BJ (cell line): ENCODE data around the gene TTLL10. TPM values are rescaled to one million over a fixed set of nuclear protein-coding genes. Genes with fewer than 3 reads are reported as not detected.
"Not testable (repeated sequence)": the region's sequence is repeated elsewhere in the genome, so short reads cannot be mapped to it uniquely, and the experiment has no call there.

Experiments used
- CTCF ChIA-PET: fragments of 350-600 bp; formaldehyde crosslinking; extraction: SDS; loops from one replicate; lab custom pipeline; 2021; ENCODE audit warnings: antibody characterized with exemption, inconsistent platforms; lab: Yijun Ruan, JAX
- POLR2A ChIA-PET: fragments of 300-600 bp; sonication (Branson Sonifier 250); formaldehyde crosslinking; extraction: SDS; loops from one replicate; lab custom pipeline; 2021; ENCODE audit warnings: antibody characterized with exemption; lab: Charles Lee
- DNase-seq: peaks from one replicate; pipeline ENCODE4 v3.0.0-alpha.2; 2011; ENCODE audit warnings: low read depth
- H3K27me3 ChIP-seq: 2 replicates; pipeline ENCODE4 v1.6.0; 2011; ENCODE audit warnings: low read length; ENCODE audit not compliant: control insufficient read depth, insufficient read depth
- H3K36me3 ChIP-seq: 2 replicates; pipeline ENCODE4 v1.5.1; 2011; ENCODE audit warnings: low read length; ENCODE audit not compliant: control insufficient read depth, insufficient read depth
- H3K4me3 ChIP-seq: 2 replicates; pipeline ENCODE4 v1.5.1; 2011; ENCODE audit warnings: low read depth, mild to moderate bottlenecking, control low read depth, low read length
- CTCF ChIP-seq: IDR thresholded peaks from 2 replicates; pipeline ENCODE4 v1.5.1; 2011; ENCODE audit warnings: low read depth, mild to moderate bottlenecking, control low read depth, inconsistent platforms, low read length, moderate library complexity; ENCODE audit not compliant: insufficient read depth
- polyA plus RNA-seq: library from polyadenylated mRNA; depleted of rRNA; stranded (reverse); fragments of >200 nt; gene quantifications from 2 replicates; pipeline ENCODE4 v1.2.3, GENCODE V29; 2011

The TTLL10 gene
- polyA plus RNA-seq, 1 experiment = not detected

GRCh38 chr1:1194723-1195122 is 21.0 kb downstream of the TTLL10 start:
- no peaks in the 10 kb centered on the region for H3K27me3 ChIP-seq
- H3K36me3 ChIP-seq = no peaks in the 10 kb centered on the region
- CTCF ChIA-PET = no interaction called here
- TF ChIP-seq CTCF = no peak
- H3K4me3 ChIP-seq = no peak overlapping the region
- no peak for DNase-seq
- POLR2A ChIA-PET = no interaction called here

- DNase-seq, H3K4me3 ChIP-seq, H3K36me3 ChIP-seq, POLR2A ChIA-PET, H3K27me3 ChIP-seq, CTCF ChIA-PET: not testable (repeated sequence)
Observed at GRCh38 chr1:1195726-1196125, 22.0 kb downstream of the TTLL10 start.

GRCh38 chr1:1196431-1197187 is 22.9 kb downstream of the TTLL10 start:
- no peaks in the 10 kb centered on the region for H3K36me3 ChIP-seq
- CTCF ChIA-PET = interaction anchor here (1.0 kb wide), 1 partner anchor 75 kb away, joined by 3 read pairs; no protein-coding TSS in a partner anchor

GRCh38 chr1:1197188-1197500 is 23.5 kb downstream of the TTLL10 start:
- ChIA-PET POLR2A (no interaction called here), CTCF (no interaction called here)
- DNase-seq = no peak
- no peak overlapping the region for H3K4me3 ChIP-seq
- no peak for TF ChIP-seq CTCF
- no peaks in the 10 kb centered on the region for H3K36me3 ChIP-seq
- H3K27me3 ChIP-seq = no peaks in the 10 kb centered on the region

More at GRCh38 chr1:1196431-1197187, 22.9 kb downstream of the TTLL10 start:
- no peak overlapping the region for H3K4me3 ChIP-seq
- no peak for DNase-seq
- TF ChIP-seq CTCF = no peak
- POLR2A ChIA-PET = no interaction called here
- no peaks in the 10 kb centered on the region for H3K27me3 ChIP-seq

- no peak for DNase-seq
- no peak for TF ChIP-seq CTCF
- POLR2A ChIA-PET = no interaction called here
- Histone ChIP-seq H3K4me3 (no peak overlapping the region), H3K27me3 (no peaks in the 10 kb centered on the region), H3K36me3 (no peaks in the 10 kb centered on the region)
- CTCF ChIA-PET = no interaction called here
Observed at GRCh38 chr1:1197551-1198422, 24.1 kb downstream of the TTLL10 start.
